ENCODE measurements around the gene GPC2. TPM values are rescaled to one million over a fixed set of nuclear protein-coding genes. Genes with fewer than 3 reads are reported as not detected.

GPC2 gene
- total RNA-seq, 1 donor from 2014 or later = 5.1 TPM

DNA sequence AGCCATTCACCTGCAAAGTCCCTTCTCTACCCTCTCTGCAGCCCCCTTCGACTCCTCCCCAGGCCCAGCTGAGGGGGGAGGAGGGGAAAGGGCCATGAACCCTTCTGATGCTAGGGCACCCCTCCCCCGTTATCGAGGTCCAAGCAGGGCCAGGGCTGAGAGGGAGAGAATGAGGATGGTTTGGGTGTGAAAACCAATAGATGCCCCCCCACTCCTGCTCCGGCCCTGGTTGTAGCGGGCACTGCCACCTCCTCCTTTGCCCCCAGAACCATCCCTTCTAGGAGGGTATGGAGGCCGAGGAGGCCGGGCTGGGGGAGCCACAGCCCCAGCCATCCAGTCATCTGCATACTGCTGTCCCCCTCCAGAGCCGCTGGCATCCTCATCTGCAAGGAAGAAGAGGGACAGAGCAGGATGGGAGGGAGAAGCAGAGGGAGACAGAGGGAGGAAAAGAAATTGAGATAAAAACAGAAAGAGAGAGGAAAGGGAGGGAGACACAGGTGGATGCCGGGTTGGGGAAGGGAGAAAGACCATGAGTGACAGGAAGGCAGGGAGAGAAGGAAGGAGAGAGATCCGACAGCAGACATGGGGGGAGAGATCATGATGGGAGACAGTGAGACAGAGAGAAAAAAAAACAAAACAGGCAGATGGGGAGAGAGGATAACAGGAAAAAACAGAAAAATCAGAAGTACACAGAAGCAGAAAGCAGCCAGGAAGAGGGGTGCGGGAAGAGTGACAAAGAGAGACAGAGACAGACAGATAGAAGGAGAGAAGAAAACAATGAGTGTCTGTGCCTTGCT lies 6.9 kb downstream of the GPC2 start:
- DNase-seq (ENCODE audit: low spot score) = no peak

DNA sequence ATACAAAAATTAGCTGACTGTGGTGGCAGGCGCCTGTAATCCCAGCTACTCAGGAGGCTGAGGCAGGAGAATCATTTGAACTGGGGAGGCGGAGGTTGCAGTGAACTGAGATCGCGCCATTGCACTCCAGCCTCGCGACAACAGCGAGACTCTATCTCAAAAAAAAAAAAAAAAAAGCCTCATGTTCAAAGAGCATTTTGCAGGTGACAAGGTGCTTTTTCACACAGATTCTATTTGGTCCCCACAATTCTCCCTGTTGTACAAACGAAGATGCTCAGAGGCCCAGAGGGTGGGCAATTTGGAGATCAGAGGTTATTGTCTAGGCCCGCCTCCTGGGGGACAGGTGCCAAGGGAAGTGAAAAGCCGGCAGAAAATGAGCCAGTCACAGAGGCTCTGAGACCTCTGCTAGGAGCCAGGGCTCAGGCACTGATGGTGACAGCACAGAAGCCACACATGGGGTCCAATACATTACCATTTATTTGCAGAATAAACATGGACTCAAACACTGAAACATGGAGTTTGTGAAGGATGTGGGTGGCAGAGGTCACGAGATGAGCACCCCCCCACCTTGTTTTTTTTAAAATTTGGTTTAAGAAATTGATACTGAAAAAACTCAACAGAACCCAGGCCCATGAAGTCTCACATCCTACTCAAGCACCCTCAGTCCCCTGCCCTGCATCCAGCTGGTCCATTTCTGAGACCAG lies 7.9 kb downstream of the GPC2 start:
- no peak for DNase-seq (ENCODE audit: low spot score)

GRCh38 chr7:100167912-100168323 lies 9.3 kb downstream of the GPC2 start:
- DNase-seq (ENCODE audit: low spot score) = peak; percentile 52

DNA sequence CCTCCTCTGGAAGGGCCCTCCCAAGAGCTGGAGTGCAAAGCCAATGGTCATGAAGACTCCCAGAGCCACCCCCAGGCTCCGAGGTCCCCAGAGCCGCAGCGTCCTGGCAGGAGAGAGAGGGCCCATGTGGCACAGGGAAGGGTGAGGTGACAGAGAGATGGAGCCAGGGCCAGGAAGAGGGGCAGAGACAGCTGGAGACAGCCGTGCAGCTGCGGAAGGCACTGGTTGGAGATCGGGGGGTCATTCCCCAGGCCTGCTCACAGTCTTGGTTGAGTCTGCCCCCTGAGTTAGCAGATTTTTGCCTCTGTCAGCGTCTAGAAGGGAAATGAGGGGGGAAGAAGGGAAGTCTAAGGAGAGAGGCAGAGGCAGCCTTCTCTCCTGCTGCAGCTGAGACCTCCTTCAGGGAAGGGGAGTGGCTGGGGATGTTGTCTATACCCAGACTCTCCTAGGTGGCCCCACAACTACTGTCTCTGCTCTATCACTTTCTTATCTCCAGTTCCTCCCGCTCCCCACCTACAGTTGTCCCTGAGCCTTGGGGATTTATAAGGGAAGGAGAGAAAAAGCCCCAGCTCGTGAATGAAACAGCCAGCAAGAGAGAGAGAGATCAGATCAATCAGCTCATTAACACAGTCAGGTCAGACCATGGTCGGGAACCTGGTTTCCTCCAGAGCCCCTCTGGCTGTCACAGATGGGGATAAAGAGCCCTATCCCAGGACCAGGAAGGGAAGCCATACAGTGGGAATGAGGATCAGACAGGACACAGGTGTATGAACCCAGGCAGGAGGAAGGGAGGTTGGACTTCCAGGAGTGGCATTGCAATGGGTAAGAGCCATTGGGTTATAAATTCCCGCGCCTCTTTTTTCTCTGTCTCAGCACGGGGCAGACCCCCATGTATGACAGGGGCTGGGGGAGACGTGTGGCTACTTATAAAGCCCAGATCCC lies 9.9 kb downstream of the GPC2 start:
- DNase-seq (ENCODE audit: low spot score) = no peak

DNA sequence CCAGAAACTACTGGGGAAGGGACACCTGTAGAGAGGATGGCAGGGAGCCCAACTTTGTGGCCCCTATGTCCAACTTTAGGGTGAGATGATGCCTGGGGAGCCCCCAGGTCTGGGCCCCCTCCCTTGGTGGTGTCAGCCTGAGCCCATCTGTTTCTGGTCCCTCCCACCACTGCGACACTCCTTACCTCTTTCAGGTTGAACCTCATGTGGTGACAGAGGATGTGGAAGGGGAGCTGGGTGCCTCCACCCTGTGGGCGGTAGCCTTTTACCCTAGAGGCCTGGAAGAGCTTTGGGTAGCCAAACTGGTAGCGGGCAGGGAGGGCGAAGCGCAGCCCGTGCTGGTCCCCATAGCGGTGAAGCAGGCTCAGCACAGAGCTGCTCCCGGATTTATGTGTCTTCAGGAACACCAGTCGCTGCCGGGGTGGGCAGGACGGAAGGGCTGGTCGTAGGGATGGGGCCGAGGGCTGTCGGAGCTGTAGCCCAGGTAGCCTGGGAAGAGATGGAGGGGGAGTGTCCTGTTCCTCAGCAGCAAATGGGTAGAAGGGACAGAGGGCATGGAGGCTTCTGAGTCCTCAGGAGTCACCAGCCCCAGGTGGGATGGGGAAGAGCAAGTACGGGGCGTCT lies 10.8 kb downstream of the GPC2 start:
- no peak for DNase-seq (ENCODE audit: low spot score)

GRCh38 chr7:100163871-100164270 lies 13.3 kb downstream of the GPC2 start:
- no peak for DNase-seq (ENCODE audit: low spot score)

DNA sequence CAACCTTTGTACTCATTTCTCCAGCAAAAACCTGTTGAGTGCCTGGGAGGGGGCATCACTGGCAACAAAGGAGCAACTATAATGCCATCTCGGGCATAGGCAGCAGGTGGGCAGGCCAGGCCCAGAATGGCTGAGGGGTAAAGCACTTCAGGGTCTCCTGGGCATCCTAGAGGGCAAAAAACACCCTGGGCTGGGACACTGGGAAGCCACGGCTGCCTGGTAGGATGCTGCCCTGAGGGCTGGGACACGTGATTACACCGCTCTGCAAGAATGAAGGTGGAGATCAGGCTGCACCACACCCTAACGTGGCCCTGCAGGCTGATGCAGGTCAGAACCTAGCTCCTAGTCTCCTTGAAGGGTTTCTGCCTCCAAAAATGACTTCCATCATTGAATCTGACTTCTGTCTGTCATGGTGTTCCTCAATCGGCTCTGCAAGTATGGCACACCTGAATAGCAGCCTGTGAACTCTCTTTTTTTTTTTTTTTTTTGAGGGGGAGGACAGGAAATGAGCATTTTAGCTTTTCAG lies 14.1 kb downstream of the GPC2 start:
- DNase-seq (ENCODE audit: low spot score) = peak; percentile 63

GRCh38 chr7:100160067-100160466 lies 17.1 kb downstream of the GPC2 start:
- no peak for DNase-seq (ENCODE audit: low spot score)

GRCh38 chr7:100159099-100159623 lies 18.0 kb downstream of the GPC2 start:
- no peak for DNase-seq (ENCODE audit: low spot score)

- peak; percentile 93 for DNase-seq (ENCODE audit: low spot score)
Measured at GRCh38 chr7:100158229-100159098, 18.7 kb downstream of the GPC2 start, which contains the start of gene TRAPPC14. Gene TRAPPC14, minus strand, starts transcription at chr7:100158723. Its CDS starts 224 bp downstream, at chr7:100158499.

GRCh38 chr7:100157334-100158228 lies 19.6 kb downstream of the GPC2 start:
- peak; percentile 44 for DNase-seq (ENCODE audit: low spot score)

- peak; percentile 48 for DNase-seq (ENCODE audit: low spot score)
Measured at GRCh38 chr7:100157069-100157333, 20.2 kb downstream of the GPC2 start.

DNA sequence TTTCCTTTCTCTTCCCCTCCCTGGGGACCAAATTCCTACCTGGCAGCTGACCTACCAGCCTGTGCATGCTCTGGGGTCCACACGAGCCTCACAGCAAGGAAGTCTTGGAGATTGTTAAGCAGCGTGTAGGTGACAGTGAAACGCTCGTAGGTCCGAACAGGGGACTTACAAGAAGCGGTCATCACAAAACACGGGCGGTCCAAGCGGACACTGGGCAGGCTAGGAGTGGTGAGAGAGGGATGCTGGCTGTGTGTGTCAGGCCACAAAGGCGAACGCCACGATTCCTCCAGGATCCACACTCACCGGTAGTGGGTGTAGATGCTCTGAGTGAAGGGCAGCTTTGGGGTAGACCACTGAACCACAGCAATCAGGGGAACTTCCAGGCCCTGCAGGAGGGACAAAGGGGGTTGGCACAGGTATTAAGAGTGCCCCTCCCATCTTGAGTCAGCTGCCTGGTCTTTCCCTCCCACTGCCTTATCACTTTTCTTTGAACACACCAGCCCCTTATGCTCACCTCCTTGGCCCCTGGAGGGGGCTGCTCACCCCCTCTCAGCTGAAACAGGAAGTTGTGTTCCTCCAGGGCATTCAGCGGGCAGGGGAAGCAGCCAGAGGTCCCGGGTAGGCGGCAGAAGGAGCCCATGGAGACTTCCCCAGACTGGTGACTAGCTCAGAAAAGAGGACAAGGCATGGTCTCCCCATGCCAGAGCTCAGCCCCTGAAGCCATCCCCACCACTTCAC lies 20.7 kb downstream of the GPC2 start:
- DNase-seq (ENCODE audit: low spot score) = no peak

GRCh38 chr7:100155553-100156317 lies 21.4 kb downstream of the GPC2 start:
- no peak for DNase-seq (ENCODE audit: low spot score)

- DNase-seq (ENCODE audit: low spot score) = peak; percentile 44
Measured at GRCh38 chr7:100154651-100155491, 22.3 kb downstream of the GPC2 start.

GRCh38 chr7:100153708-100154535 lies 23.3 kb downstream of the GPC2 start:
- peak; percentile 40 for DNase-seq (ENCODE audit: low spot score)
